HL-60 (cell line): ENCODE measurements around the gene ITGBL1.

Source experiments
- CTCF ChIP-seq: IDR thresholded peaks from one replicate; pipeline ENCODE4 v1.5.1; 2011; ENCODE audit warnings: low read length, control low read depth, inconsistent platforms; ENCODE audit not compliant: insufficient read depth
- GABPA ChIP-seq: IDR thresholded peaks from 2 replicates; pipeline ENCODE4 v1.6.1; 2012; ENCODE audit warnings: low read depth
- POLR2AphosphoS5 ChIP-seq: IDR thresholded peaks from 2 replicates; pipeline ENCODE4 v1.6.1; 2012; ENCODE audit warnings: low read depth
- REST ChIP-seq: IDR thresholded peaks from 2 replicates; pipeline ENCODE4 v1.6.1; 2012; ENCODE audit warnings: low read depth; ENCODE audit not compliant: insufficient replicate concordance

GRCh38 chr13:101502618-101503017 is 50.1 kb downstream of the ITGBL1 start:
- no peak for TF ChIP-seq CTCF
- TF ChIP-seq REST = no peak
- no peak for TF ChIP-seq POLR2AphosphoS5
- TF ChIP-seq GABPA = no peak
